Ishikawa (cell line): ENCODE results near the gene DHRS12.

Experiments used
- CEBPB ChIP-seq: IDR thresholded peaks from 2 replicates; pipeline ENCODE4 v1.6.1; 2012
- CREB1 ChIP-seq: IDR thresholded peaks from 2 replicates; pipeline ENCODE4 v1.6.1; 2012; ENCODE audit warnings: low read depth
- EGR1 ChIP-seq: IDR thresholded peaks from 2 replicates; pipeline ENCODE4 v1.6.1; 2012
- EP300 ChIP-seq: IDR thresholded peaks from 2 replicates; pipeline ENCODE4 v1.6.1; 2012; ENCODE audit warnings: borderline replicate concordance
- FOXM1 ChIP-seq: IDR thresholded peaks from 2 replicates; pipeline ENCODE4 v1.6.1; 2012; ENCODE audit warnings: low read depth, borderline replicate concordance
- NFIC ChIP-seq: IDR thresholded peaks from 2 replicates; pipeline ENCODE4 v1.6.1; 2012
- RAD21 ChIP-seq: IDR thresholded peaks from 2 replicates; pipeline ENCODE4 v1.6.1; 2012; ENCODE audit warnings: low read depth
- TAF1 ChIP-seq: IDR thresholded peaks from 2 replicates; pipeline ENCODE4 v1.6.1; 2012; ENCODE audit warnings: low read depth, mild to moderate bottlenecking
- TCF12 ChIP-seq: IDR thresholded peaks from 2 replicates; pipeline ENCODE4 v1.6.1; 2012; ENCODE audit warnings: low read depth
- TEAD4 ChIP-seq: IDR thresholded peaks from 2 replicates; pipeline ENCODE4 v1.6.1; 2012
- USF1 ChIP-seq: IDR thresholded peaks from 2 replicates; pipeline ENCODE4 v1.6.1; 2012
- YY1 ChIP-seq: IDR thresholded peaks from 2 replicates; pipeline ENCODE4 v1.6.1; 2012; ENCODE audit warnings: low read depth
- ZBTB7A ChIP-seq: IDR thresholded peaks from 2 replicates; pipeline ENCODE4 v1.6.1; 2012; ENCODE audit warnings: low read depth
- TF ChIP-seq, protein P1 (sequence below): IDR thresholded peaks from 2 replicates; pipeline ENCODE4 v1.6.1; 2012
- TF ChIP-seq, protein P2 (sequence below): IDR thresholded peaks from 2 replicates; pipeline ENCODE4 v1.6.1; 2012; ENCODE audit warnings: low read depth, mild to moderate bottlenecking

Gene DHRS12

GRCh38 chr13:51756651-51757050 lies 47.3 kb downstream of the DHRS12 start:
- no peak for TF ChIP-seq EGR1
- TF ChIP-seq, protein P1, sequence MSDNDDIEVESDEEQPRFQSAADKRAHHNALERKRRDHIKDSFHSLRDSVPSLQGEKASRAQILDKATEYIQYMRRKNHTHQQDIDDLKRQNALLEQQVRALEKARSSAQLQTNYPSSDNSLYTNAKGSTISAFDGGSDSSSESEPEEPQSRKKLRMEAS: no peak
- no peak for TF ChIP-seq TAF1
- TF ChIP-seq ZBTB7A: no peak
- no peak for TF ChIP-seq RAD21
- no peak for TF ChIP-seq CREB1
- no peak for TF ChIP-seq USF1
- no peak for TF ChIP-seq FOXM1
- TF ChIP-seq, protein P2, sequence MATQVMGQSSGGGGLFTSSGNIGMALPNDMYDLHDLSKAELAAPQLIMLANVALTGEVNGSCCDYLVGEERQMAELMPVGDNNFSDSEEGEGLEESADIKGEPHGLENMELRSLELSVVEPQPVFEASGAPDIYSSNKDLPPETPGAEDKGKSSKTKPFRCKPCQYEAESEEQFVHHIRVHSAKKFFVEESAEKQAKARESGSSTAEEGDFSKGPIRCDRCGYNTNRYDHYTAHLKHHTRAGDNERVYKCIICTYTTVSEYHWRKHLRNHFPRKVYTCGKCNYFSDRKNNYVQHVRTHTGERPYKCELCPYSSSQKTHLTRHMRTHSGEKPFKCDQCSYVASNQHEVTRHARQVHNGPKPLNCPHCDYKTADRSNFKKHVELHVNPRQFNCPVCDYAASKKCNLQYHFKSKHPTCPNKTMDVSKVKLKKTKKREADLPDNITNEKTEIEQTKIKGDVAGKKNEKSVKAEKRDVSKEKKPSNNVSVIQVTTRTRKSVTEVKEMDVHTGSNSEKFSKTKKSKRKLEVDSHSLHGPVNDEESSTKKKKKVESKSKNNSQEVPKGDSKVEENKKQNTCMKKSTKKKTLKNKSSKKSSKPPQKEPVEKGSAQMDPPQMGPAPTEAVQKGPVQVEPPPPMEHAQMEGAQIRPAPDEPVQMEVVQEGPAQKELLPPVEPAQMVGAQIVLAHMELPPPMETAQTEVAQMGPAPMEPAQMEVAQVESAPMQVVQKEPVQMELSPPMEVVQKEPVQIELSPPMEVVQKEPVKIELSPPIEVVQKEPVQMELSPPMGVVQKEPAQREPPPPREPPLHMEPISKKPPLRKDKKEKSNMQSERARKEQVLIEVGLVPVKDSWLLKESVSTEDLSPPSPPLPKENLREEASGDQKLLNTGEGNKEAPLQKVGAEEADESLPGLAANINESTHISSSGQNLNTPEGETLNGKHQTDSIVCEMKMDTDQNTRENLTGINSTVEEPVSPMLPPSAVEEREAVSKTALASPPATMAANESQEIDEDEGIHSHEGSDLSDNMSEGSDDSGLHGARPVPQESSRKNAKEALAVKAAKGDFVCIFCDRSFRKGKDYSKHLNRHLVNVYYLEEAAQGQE: no peak
- TF ChIP-seq YY1: no peak
- TF ChIP-seq TCF12: no peak
- TF ChIP-seq TEAD4: no peak
- TF ChIP-seq CEBPB: no peak

DNA sequence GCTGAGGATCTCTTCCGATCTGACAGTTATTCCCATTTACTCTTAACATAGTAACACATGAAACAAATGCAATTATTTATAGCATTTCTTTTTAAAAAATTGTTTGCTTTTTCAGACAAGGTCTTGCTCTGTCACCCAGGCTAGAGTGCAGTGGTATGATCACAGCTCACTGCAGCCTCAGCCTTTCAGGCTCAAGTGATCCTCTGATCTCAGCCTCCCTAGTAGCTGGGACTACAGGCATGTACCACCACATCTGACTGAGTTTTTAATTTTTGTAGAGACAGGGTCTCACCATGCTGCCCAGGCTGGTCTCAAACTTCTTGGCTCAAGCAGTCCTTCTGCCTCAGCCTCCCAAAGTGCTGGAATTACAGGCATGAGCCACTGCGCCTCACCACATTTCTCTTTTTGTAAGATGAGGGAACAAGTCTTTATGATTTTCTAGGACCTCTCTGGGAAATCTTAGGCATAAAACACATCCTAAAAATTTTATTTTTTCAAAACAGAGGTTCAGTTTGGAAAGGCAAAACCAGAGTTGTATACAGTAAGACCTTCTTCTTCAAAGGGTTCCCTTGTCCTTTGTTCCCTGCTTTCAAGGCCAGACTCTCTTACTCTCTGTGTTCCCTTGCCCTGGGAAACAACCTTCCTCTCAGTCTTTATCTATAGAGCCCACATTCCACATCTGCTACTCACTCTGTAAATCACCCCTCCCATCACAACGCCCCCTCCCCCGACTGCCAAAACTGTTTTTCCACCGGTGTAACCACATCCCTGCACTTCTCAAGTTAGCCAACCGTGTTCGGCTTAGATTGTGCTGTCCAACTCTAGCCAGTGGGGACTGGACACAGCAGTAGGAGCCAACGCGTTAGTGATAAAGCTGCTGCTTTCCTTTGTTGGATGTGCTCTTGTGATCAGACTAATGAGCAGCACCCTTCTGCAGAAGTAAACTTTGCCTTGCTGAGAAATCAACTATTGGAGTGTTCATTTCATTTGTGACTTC lies 56.2 kb downstream of the DHRS12 start:
- TF ChIP-seq CREB1: no peak
- TF ChIP-seq USF1: no peak
- no peak for TF ChIP-seq TAF1
- TF ChIP-seq ZBTB7A: no peak
- TF ChIP-seq EP300: no peak
- TF ChIP-seq, protein P2: no peak
- no peak for TF ChIP-seq YY1
- TF ChIP-seq TCF12: no peak
- TF ChIP-seq RAD21: no peak
- no peak for TF ChIP-seq NFIC
- TF ChIP-seq EGR1: no peak
- TF ChIP-seq, protein P1: no peak
- TF ChIP-seq TEAD4: no peak
- TF ChIP-seq CEBPB: no peak
- no peak for TF ChIP-seq FOXM1

DNA sequence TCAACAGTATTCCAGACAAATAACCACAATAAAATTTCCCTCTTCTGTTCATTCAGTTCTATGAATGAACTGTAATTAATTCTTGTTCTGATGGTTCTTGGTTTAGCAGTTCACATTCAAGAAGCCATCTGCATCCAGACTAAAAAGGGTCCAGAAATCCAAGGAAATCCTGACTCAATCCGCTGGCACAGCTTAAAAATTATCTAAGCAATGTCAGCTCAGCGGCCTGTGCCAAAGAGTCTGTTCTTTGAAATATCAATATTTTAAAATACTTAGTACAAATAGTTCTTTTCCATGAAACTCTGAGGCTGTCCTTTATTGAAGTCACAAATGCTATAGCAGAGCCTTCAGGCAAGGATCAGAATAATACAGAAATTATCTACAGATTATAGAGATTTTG lies 57.2 kb downstream of the DHRS12 start:
- TF ChIP-seq TAF1 (no peak), CEBPB (no peak), EGR1 (no peak), EP300 (no peak), ZBTB7A (no peak), USF1 (no peak), YY1 (no peak), TEAD4 (no peak), TCF12 (no peak), RAD21 (no peak)
- TF ChIP-seq, protein P1: no peak
- TF ChIP-seq, protein P2: no peak
